Measurements from ENCODE around the gene YIPF3.
"Not testable (repeated sequence)": the region's sequence is repeated elsewhere in the genome, so short reads cannot be mapped to it uniquely, and the experiment has no call there.

YIPF3 gene

GRCh38 chr6:43493230-43493629 lies 23.5 kb downstream of the YIPF3 start:
- DNase-seq (ENCODE audit: low read depth in 2 of 2), result no peak

- DNase-seq (ENCODE audit: low read depth in 2 of 2), result no peak
Measured at GRCh38 chr6:43492673-43493072, 24.1 kb downstream of the YIPF3 start.

- DNase-seq (ENCODE audit: low read depth in 2 of 2), result no peak
Measured at GRCh38 chr6:43491750-43492661, 24.7 kb downstream of the YIPF3 start.

GRCh38 chr6:43490523-43490939 lies 26.2 kb downstream of the YIPF3 start:
- no peak for DNase-seq (ENCODE audit: low read depth in 2 of 2)

- no peak for DNase-seq (ENCODE audit: low read depth in 2 of 2)
Measured at GRCh38 chr6:43489277-43490072, 27.3 kb downstream of the YIPF3 start.

GRCh38 chr6:43488667-43489276 lies 28.0 kb downstream of the YIPF3 start:
- DNase-seq (ENCODE audit: low read depth in 2 of 2), result no peak

- DNase-seq (ENCODE audit: low read depth in 2 of 2), result no peak
Measured at GRCh38 chr6:43481591-43482236, 35.0 kb downstream of the YIPF3 start.

GRCh38 chr6:43481075-43481474 lies 35.7 kb downstream of the YIPF3 start:
- no peak for DNase-seq (ENCODE audit: low read depth in 2 of 2)

- no peak for DNase-seq (ENCODE audit: low read depth in 2 of 2)
Measured at GRCh38 chr6:43478008-43478372, 38.7 kb downstream of the YIPF3 start.

- peak; percentile 55 to 57 for DNase-seq (ENCODE audit: low read depth in 2 of 2)
Measured at GRCh38 chr6:43477235-43478007, 39.3 kb downstream of the YIPF3 start, which contains the start of gene TJAP1. TJAP1 (plus strand) TSS chr6:43477570; CDS start chr6:43499002, 21,432 bp downstream.

- no peak for DNase-seq (ENCODE audit: low read depth in 2 of 2)
Measured at GRCh38 chr6:43476746-43477145, 40.0 kb downstream of the YIPF3 start.

- DNase-seq (ENCODE audit: low read depth in 2 of 2), result no peak
Measured at GRCh38 chr6:43475516-43475915, 41.2 kb downstream of the YIPF3 start.

GRCh38 chr6:43472515-43472914 lies 44.2 kb downstream of the YIPF3 start:
- no peak for DNase-seq (ENCODE audit: low read depth in 2 of 2)

GRCh38 chr6:43471399-43471798 lies 45.3 kb downstream of the YIPF3 start:
- no peak for DNase-seq (ENCODE audit: low read depth in 2 of 2)

- no peak for DNase-seq (ENCODE audit: low read depth in 2 of 2)
Measured at GRCh38 chr6:43469947-43470346, 46.8 kb downstream of the YIPF3 start.

- DNase-seq (ENCODE audit: low read depth in 2 of 2), result no peak
Measured at GRCh38 chr6:43468748-43469681, 47.7 kb downstream of the YIPF3 start.

GRCh38 chr6:43468240-43468639 lies 48.5 kb downstream of the YIPF3 start:
- no peak for DNase-seq (ENCODE audit: low read depth in 2 of 2)

GRCh38 chr6:43467752-43468151 lies 49.0 kb downstream of the YIPF3 start:
- no peak for DNase-seq (ENCODE audit: low read depth in 2 of 2)

GRCh38 chr6:43467265-43467664 lies 49.5 kb downstream of the YIPF3 start:
- not testable (repeated sequence) for DNase-seq (ENCODE audit: low read depth in 2 of 2)

- DNase-seq (ENCODE audit: low read depth in 2 of 2), result no peak
Measured at GRCh38 chr6:43465948-43466347, 50.8 kb downstream of the YIPF3 start.
